Large intestine (tissue), 3 donors: ENCODE data around the gene ROR1. TPM values are rescaled to one million over a fixed set of nuclear protein-coding genes. Genes with fewer than 3 reads are reported as not detected.

Experiments
- DNase-seq, 2 donors: peaks; one replicate each; pipeline versions ENCODE4 v3.0.0 to v3.0.0-alpha.2; 2013
- H3K27ac ChIP-seq: one replicate; pipeline ENCODE4 v1.5.1; 2013; ENCODE audit warnings: low read length
- H3K27me3 ChIP-seq: 2 replicates; pipeline ENCODE4 v1.6.1; 2013; ENCODE audit warnings: low read length; ENCODE audit not compliant: control insufficient read depth, insufficient read depth
- H3K36me3 ChIP-seq: 2 replicates; pipeline ENCODE4 v1.6.1; 2013; ENCODE audit warnings: low read length; ENCODE audit not compliant: control insufficient read depth, insufficient read depth
- H3K4me1 ChIP-seq: one replicate; pipeline ENCODE4 v1.6.1; 2013; ENCODE audit warnings: low read length; ENCODE audit not compliant: control insufficient read depth, insufficient read depth
- H3K4me3 ChIP-seq: one replicate; pipeline ENCODE4 v1.5.1; 2013; ENCODE audit warnings: low read length
- H3K9me3 ChIP-seq: one replicate; pipeline ENCODE4 v1.6.1; 2013; ENCODE audit warnings: mild to moderate bottlenecking, low read depth, low read length, moderate library complexity; ENCODE audit not compliant: control insufficient read depth
- WGBS: methylation state at CpG from one replicate; pipeline ENCODE4 v1.1.5; 2013; ENCODE audit warnings: low lambda C conversion rate; ENCODE audit not compliant: insufficient coverage; 5-methylcytosine and 5-hydroxymethylcytosine counted together
- polyA plus RNA-seq: library from polyadenylated mRNA; unstranded; fragments of 120-200 nt; gene quantifications from one replicate; pipeline ENCODE4 v1.2.1, GENCODE V29; 2013

The ROR1 gene
- polyA plus RNA-seq, 1 donor, result 14.4 TPM

GRCh38 chr1:63892632-63893395 is 119.0 kb downstream of the ROR1 start:
- no peak for DNase-seq
- WGBS, result no CpG with 5 or more reads among the region's 8 CpGs
- no peak overlapping the region for H3K27ac ChIP-seq
- H3K4me3 ChIP-seq, result no peak overlapping the region
- H3K27me3 ChIP-seq, result no peaks in the 10 kb centered on the region
- no peaks in the 10 kb centered on the region for H3K4me1 ChIP-seq
- H3K9me3 ChIP-seq, result no peaks in the 10 kb centered on the region
- no peaks in the 10 kb centered on the region for H3K36me3 ChIP-seq

DNA sequence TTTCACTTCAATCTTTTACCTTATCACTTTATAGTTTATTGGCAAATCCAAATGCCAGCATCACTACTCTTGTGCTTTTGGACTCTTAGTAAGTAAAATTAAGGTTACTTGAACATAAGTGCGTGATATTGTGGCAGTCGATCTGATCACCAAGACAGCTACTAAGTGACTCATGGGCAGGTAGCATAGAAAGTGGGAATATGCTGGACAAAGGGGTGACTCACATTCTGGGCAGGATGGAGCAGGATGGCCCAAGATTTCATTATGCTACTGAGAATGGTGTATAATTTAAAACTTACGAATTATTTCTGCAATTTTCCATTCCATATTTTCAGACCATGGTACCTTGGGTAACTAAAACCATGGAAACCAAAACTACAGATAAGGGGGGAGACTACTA is 120.2 kb downstream of the ROR1 start:
- no peak for DNase-seq
- H3K9me3 ChIP-seq, result no peaks in the 10 kb centered on the region
- H3K36me3 ChIP-seq, result no peaks in the 10 kb centered on the region
- no peaks in the 10 kb centered on the region for H3K4me1 ChIP-seq
- H3K27me3 ChIP-seq, result no peaks in the 10 kb centered on the region
- no peak overlapping the region for H3K27ac ChIP-seq
- WGBS, result no CpG with 5 or more reads among the region's 3 CpGs
- H3K4me3 ChIP-seq, result no peak overlapping the region

GRCh38 chr1:63894627-63895265 is 120.9 kb downstream of the ROR1 start:
- Histone ChIP-seq H3K9me3 (no peaks in the 10 kb centered on the region), H3K27ac (no peak overlapping the region), H3K27me3 (no peaks in the 10 kb centered on the region), H3K4me1 (no peaks in the 10 kb centered on the region), H3K36me3 (no peaks in the 10 kb centered on the region), H3K4me3 (no peak overlapping the region)
- DNase-seq, result no peak
- WGBS, result no CpG with 5 or more reads among the region's 3 CpGs

DNA sequence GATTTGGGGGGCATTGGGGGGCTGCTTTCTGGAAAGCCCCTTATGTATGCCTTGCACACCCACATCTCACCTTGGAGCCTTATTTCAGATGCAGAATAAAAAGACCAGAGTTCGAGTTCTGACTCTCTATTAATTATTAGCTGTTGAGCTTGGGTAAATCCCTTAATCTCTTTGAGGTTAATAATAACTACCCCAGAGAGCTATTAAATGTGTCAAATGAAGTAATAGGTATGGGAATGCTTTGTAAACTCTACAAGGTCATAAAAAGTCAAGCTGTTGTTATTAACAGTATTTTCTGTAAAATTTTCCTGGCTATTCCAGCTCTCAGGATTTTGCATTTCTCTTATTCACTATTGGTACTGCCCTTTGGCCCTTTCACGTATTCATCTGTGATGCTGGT is 122.9 kb downstream of the ROR1 start:
- Histone ChIP-seq H3K27ac (no peak overlapping the region), H3K4me1 (no peaks in the 10 kb centered on the region), H3K27me3 (no peaks in the 10 kb centered on the region), H3K36me3 (no peaks in the 10 kb centered on the region), H3K4me3 (no peak overlapping the region), H3K9me3 (no peaks in the 10 kb centered on the region)
- no peak for DNase-seq
- WGBS, result 56% methylated on average over 2 of the region's 2 CpGs

DNA sequence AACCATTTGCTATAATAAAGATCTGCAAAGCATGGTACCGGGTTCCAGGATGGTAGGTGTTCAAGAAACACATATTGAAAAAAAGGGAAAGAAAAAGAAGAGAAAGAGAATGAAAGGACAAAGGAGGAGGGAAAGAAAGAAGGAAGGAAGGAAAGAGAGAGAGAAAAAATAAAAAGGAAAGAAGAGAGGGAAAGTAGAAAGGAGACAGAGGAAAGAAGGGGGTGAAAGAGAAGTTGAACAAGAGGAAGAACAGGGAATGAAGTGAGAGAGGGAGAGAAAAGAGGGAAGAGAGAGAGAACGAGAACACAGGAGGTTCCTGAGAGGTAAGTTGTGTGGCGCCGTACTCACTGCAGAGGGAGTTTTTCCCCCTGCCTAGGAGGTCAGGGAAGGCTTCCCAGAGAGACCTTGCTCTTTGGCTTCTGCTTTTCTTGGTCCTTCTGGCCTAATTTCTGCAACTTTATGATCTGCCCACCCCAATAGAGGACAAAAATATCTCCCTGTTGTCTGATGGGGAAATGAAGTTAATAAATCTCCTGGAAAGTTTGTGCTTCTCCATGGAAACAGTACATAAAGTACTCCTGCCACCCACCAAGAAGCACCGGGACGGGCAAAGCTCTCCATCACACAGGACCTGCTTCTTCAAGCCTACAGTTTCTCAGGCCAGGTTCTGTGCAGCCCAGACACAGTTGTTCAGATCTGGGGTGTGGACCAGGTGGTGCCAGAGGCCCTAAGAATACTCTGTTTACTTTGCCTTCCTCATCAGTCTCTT is 124.8 kb downstream of the ROR1 start:
- no peaks in the 10 kb centered on the region for H3K9me3 ChIP-seq
- H3K4me3 ChIP-seq, result no peak overlapping the region
- 92% methylated on average over 1 of the region's 6 CpGs for WGBS
- no peak overlapping the region for H3K27ac ChIP-seq
- no peaks in the 10 kb centered on the region for H3K36me3 ChIP-seq
- peaks cover 5% of the 10 kb centered on the region for H3K4me1 ChIP-seq
- no peaks in the 10 kb centered on the region for H3K27me3 ChIP-seq
- no peak for DNase-seq

- Histone ChIP-seq H3K4me3 (no peak overlapping the region), H3K36me3 (no peaks in the 10 kb centered on the region), H3K4me1 (peaks cover 5% of the 10 kb centered on the region), H3K27ac (no peak overlapping the region), H3K9me3 (no peaks in the 10 kb centered on the region), H3K27me3 (no peaks in the 10 kb centered on the region)
- WGBS, result no CpG with 5 or more reads among the region's 6 CpGs
- DNase-seq, result no peak
Observed at GRCh38 chr1:63901094-63901493, 127.3 kb downstream of the ROR1 start.

DNA sequence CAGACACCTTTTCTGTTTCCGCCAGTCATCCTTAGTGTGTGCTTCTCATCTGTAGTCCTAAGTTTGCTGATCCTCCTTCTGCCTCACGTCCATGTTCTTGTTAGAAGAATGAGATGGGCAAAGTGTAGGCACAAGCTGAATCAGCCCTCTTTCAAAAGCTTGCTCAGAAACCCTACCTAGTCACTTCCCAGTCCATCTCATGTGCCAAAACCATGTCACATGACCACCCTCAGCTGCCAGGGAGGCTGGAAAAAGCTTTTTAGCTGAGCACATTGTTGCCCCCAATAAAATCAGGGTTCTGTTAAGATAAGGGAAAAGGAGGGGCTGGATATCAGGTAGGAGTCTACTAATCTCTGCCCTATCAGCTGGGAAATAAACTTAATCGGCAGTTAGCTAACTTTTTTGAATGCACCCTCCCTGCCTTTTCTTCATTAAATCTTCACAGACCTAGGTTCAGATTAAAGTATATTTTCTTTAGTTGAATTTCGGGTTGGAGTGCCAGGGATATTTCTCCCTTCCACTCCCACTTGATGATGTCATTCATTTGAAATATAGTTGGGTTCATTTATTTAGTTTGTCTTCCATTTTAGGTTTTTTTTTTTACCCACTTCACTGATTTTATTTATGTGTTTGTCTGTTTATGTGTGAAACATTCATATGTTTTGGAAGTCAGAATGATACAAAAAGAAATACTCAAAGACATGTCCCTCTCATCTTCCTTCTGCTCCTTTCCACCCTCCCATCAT is 129.2 kb downstream of the ROR1 start:
- Histone ChIP-seq H3K4me1 (peaks cover 9% of the 10 kb centered on the region), H3K27me3 (no peaks in the 10 kb centered on the region), H3K4me3 (no peak overlapping the region), H3K36me3 (no peaks in the 10 kb centered on the region), H3K27ac (no peak overlapping the region), H3K9me3 (no peaks in the 10 kb centered on the region)
- WGBS, result 38% methylated on average over 2 of the region's 4 CpGs
- DNase-seq, result peak in 1 of 2 donors; percentile 47

DNA sequence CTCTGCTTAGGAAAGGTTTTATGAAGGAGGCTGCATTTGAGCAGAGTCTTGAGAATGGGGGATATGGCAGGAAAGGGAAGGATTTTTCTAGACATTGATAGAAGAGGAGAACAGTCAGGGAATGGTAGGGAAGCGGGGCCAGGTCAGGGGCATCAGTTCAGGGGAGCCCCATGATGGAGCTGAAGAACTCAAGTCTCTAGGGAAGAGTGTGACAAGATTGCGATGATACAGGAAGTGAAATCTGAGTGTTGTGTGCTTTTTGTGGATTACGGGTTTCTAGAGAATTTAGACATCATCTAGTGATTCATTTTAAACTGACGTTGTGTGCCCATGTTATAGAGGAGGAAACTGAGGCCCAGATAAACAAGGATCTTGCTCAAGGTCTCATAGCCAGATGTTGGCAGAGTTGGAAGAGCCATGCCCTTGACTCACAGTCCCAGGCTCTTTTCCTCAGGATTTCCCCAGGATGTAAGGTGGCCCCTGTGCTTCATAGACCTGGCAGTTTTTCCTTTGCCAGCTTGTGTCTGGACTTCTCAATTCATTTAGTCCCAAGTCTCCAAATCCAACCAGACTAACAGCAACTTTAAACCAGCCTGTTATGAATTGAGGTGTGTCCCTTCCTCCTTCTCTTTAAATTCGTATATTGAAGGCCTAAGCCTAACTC is 130.3 kb downstream of the ROR1 start:
- no peaks in the 10 kb centered on the region for H3K36me3 ChIP-seq
- H3K4me3 ChIP-seq, result no peak overlapping the region
- no peak overlapping the region for H3K27ac ChIP-seq
- H3K4me1 ChIP-seq, result peaks cover 9% of the 10 kb centered on the region
- DNase-seq, result no peak
- WGBS, result 100% methylated on average over 1 of the region's 5 CpGs
- H3K9me3 ChIP-seq, result no peaks in the 10 kb centered on the region
- H3K27me3 ChIP-seq, result no peaks in the 10 kb centered on the region

GRCh38 chr1:63904826-63905225 is 131.0 kb downstream of the ROR1 start:
- H3K36me3 ChIP-seq, result no peaks in the 10 kb centered on the region
- DNase-seq, result no peak
- no CpG with 5 or more reads among the region's 2 CpGs for WGBS
- no peak overlapping the region for H3K4me3 ChIP-seq
- H3K27me3 ChIP-seq, result no peaks in the 10 kb centered on the region
- H3K27ac ChIP-seq, result no peak overlapping the region
- H3K4me1 ChIP-seq, result peaks cover 9% of the 10 kb centered on the region
- H3K9me3 ChIP-seq, result no peaks in the 10 kb centered on the region
